Esophagus squamous epithelium (tissue), 4 donors: ENCODE results near the gene COA8.

Source experiments
- POLR2A ChIP-seq, 4 donors: fragments of 450-650 bp; IDR thresholded peaks; one replicate each; pipeline ENCODE4 v1.6.1; 2017; ENCODE audit warnings: antibody characterized with exemption in 4 of 4, mild to moderate bottlenecking in 4 of 4, moderate library complexity in 3 of 4
- TF ChIP-seq, protein P1 (sequence below), 6 experiments: fragments of 450-650 bp in 4 of 6; fragments of 200-600 bp in 2 of 6; sonication (generic) in 2 of 6; IDR thresholded peaks; one replicate each; pipeline ENCODE4 v1.5.1; 2016 to 2019; ENCODE audit warnings: antibody characterized with exemption in 6 of 6, mild to moderate bottlenecking in 4 of 6, moderate library complexity in 4 of 6

DNA sequence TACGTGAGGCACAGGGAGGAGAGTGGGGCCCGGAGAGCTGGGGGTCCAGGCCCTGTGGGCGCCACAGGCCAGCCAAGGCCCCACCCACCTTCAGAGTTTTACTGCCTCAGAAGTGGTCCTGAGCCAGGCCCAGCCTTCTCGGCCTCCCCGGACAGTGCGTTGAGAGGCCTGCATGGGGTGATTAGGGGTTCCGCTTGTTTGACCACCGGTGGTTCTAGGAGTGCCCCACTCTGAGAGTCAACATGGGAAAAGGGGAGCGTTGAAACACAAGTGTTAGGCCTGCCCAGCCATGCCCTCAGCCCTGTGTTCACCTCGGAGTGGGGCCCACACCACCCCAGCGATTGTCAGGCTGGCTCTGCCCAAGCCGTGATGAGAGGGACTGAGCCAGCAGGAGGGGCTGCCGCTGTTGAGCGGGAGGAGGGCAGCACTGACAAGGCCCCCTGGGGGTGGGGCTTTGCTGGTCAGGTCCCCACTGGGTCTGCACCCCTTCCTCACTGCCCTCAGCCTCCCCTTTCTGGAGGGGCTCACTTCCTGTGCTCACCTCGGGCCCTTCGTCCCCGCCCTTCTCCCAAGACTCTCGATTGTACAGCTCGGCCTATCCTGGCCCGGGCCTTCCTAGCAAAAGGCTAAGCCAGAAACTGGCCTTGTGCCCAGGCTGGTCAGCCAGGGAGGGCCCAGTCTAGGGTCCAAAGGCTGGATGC is 44.9 kb upstream of the COA8 start:
- TF ChIP-seq, protein P1, sequence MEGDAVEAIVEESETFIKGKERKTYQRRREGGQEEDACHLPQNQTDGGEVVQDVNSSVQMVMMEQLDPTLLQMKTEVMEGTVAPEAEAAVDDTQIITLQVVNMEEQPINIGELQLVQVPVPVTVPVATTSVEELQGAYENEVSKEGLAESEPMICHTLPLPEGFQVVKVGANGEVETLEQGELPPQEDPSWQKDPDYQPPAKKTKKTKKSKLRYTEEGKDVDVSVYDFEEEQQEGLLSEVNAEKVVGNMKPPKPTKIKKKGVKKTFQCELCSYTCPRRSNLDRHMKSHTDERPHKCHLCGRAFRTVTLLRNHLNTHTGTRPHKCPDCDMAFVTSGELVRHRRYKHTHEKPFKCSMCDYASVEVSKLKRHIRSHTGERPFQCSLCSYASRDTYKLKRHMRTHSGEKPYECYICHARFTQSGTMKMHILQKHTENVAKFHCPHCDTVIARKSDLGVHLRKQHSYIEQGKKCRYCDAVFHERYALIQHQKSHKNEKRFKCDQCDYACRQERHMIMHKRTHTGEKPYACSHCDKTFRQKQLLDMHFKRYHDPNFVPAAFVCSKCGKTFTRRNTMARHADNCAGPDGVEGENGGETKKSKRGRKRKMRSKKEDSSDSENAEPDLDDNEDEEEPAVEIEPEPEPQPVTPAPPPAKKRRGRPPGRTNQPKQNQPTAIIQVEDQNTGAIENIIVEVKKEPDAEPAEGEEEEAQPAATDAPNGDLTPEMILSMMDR (IDR thresholded peaks at IDR 0.05) = no peak
- no peak for TF ChIP-seq POLR2A (IDR thresholded peaks at IDR 0.05)
